Frontal cortex (tissue), 4 donors: Measurements from ENCODE around the gene FIBP. TPM values are rescaled to one million over a fixed set of nuclear protein-coding genes. Genes with fewer than 3 reads are reported as not detected.
"Not testable (repeated sequence)": the region's sequence is repeated elsewhere in the genome, so short reads cannot be mapped to it uniquely, and the experiment has no call there.

Experiments used
- DNase-seq, 2 donors: peaks; one replicate each; pipeline ENCODE4 v3.0.0; 2012; ENCODE audit warnings: low spot score in 2 of 2
- FAIRE-seq: peaks from 2 replicates; lab custom pipeline; 2012; peaks lifted over from hg19 to GRCh38; lab: Jason Lieb, UNC
- total RNA-seq: library from RNA; depleted of rRNA; stranded (reverse); fragments of >200 nt; gene quantifications from one replicate; pipeline ENCODE4 v1.2.3, GENCODE V29; 2014
- donor health status: control.
- donor health status: control.
- donor health status: control.

FIBP gene
- total RNA-seq, 1 donor from 2014 or later = 154 TPM

DNA sequence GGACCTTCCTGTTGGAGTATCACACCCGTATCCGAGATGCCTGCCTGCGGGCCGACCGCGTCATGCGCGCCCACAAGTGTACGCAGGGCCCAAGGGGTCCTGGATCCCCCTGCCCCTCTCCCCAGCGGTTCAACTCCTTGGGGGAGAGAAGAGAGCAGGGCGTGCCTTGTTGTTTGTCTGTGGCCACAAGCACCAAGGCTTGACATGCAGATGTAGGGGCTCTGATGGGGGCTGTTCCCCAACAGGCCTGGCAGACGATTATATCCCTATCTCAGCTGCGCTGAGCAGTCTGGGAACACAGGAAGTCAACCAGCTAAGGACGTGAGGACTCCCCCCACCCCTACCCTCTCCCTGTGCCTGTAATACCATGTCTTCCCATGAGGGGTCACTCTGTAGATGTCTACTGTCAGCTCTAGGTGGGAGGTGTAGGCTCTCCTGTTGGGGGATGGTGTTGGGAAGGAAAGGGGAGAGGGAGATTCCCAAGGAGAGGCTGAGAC lies 37.1 kb downstream of the FIBP start:
- DNase-seq (no peak), FAIRE-seq (no peak)

- no peak for FAIRE-seq
Measured at GRCh38 chr11:65850217-65851082, 37.8 kb downstream of the FIBP start.

DNA sequence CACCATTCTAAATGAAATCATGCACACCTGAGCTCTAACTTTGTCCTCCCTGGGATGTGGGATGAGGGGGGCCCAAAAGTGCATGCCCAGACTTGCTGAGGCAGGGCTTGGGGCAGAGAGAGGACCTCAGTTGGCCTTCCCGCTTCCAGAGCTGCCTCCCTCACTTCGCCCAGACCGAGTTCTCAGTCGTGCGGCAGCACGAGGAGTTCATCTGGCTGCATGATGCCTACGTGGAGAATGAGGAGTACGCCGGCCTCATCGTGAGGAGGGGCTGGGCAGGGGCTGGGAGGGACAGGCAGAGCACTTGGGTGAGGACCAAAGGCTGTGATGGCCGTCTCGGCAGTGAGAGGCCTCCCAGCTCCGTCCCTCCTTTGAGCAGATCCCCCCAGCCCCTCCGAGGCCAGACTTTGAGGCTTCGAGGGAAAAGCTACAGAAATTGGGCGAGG lies 38.5 kb downstream of the FIBP start:
- DNase-seq = no peak
- FAIRE-seq = no peak

More at GRCh38 chr11:65850217-65851082, 37.8 kb downstream of the FIBP start:
- DNase-seq = no peak

- no peak for DNase-seq
- FAIRE-seq = no peak
Measured at GRCh38 chr11:65849366-65849765, 38.9 kb downstream of the FIBP start.

- DNase-seq, FAIRE-seq: not testable (repeated sequence)
Measured at GRCh38 chr11:65848693-65849092, 39.6 kb downstream of the FIBP start.

DNA sequence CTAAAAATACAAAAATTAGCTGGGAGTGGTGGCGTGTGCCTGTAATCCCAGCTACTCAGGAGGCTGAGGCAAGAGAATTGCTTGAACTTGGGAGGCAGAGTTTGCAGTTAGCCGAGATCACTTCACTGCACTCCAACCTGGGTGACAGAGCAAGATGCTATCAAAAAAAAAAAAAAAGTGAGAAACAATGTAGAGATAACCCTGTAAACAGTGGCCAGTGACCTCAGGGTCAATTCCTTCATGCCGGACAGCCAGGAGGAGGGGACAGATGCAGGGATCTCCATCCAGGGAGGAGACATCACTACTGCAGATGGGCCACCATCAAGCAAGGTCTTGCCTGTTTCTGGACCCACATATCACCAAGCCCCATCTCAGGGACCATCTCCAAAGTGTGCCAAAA lies 40.5 kb downstream of the FIBP start:
- no peak for FAIRE-seq
- DNase-seq = no peak

DNA sequence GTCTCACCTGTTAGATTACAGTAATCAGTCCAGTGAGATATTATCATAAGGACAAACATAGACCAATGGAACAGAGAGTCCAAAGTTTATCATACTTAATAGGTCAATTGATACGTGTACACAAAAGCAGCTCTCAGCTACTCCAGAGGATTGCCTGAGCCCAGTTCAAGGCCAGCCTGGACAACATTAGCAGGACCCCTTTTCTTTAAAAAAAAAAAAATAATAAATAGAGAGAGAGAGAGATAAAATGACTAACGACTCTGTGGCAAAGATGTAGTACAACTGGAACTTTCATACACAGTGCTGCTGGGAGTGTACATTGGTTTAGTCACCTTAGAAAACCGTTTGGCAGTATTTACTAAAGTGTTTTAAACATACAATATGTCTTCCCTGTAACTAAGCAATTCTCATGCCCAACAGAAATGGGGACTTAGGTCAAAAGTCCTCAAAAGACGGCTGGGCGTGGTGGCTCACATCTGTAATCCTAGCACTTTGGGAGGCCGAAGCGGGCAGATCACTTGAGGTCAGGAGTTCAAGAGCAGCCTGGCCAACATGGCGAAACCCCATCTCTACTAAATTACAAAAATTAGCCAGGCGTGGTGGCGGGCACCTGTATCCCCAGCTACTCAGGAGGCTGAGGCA lies 43.9 kb downstream of the FIBP start:
- no peak for FAIRE-seq

GRCh38 chr11:65843811-65844210 lies 44.5 kb downstream of the FIBP start:
- FAIRE-seq (no peak), DNase-seq (no peak)

More for the DNA sequence above, 43.9 kb downstream of the FIBP start:
- no peak for DNase-seq

GRCh38 chr11:65842144-65842543 lies 46.1 kb downstream of the FIBP start:
- FAIRE-seq (no peak), DNase-seq (no peak)

DNA sequence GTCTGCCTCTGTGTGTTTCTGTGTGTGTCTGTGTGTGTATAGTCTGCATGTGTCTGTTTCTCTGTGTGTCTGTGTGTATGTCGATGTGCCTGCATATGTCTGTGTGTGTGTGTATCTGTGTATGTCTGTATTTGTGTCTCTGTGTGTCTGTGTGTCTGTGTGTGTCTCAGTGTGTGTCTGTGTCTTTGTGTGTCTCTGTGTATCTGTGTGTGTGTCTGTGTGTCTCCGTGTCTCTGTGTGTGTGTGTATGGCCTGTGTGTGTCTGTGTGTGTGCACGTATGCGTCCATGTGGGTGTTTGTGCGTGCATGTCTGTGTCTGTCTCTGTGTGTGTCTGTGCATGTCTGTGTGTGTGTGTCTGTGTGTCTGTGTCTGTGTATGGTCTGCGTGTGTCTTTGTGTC lies 54.1 kb downstream of the FIBP start:
- no peak for DNase-seq
- no peak for FAIRE-seq

Other genes with a start within 250 kb of the FIBP start
- 16.3 TPM for gene RELA, start 225.6 kb downstream of the FIBP start, total RNA-seq
- 61.1 TPM for gene KAT5, start 176.2 kb downstream of the FIBP start, total RNA-seq
- 9.4 TPM for gene RNASEH2C, start 167.7 kb downstream of the FIBP start, total RNA-seq
- 4.1 TPM for gene AP5B1, start 107.5 kb downstream of the FIBP start, total RNA-seq
- under 0.01 TPM for gene OVOL1, start 101.4 kb downstream of the FIBP start, total RNA-seq
- gene SNX32, start 54.5 kb downstream of the FIBP start, total RNA-seq = 6.1 TPM
- 613 TPM for gene CFL1, start 30.3 kb downstream of the FIBP start, total RNA-seq
- gene MUS81, start 28.0 kb downstream of the FIBP start, total RNA-seq = 42.8 TPM
- gene EFEMP2, start 15.7 kb downstream of the FIBP start, total RNA-seq = 13.0 TPM
- gene CTSW, start 8.6 kb downstream of the FIBP start, total RNA-seq = not detected
- 12.2 TPM for gene CCDC85B, start 2.2 kb upstream of the FIBP start, total RNA-seq
- gene FOSL1, start 11.9 kb upstream of the FIBP start, total RNA-seq = not detected
- gene C11orf68, start 30.6 kb upstream of the FIBP start, total RNA-seq = 11.8 TPM
- gene DRAP1, start 31.0 kb upstream of the FIBP start, total RNA-seq = 113 TPM
- gene TSGA10IP, start 57.0 kb upstream of the FIBP start, total RNA-seq = not detected
- gene SART1, start 73.3 kb upstream of the FIBP start, total RNA-seq = 44.8 TPM
- 22.0 TPM for gene EIF1AD, start 113.7 kb upstream of the FIBP start, total RNA-seq
- gene BANF1, start 114.0 kb upstream of the FIBP start, total RNA-seq = 25.3 TPM
- gene CST6, start 123.5 kb upstream of the FIBP start, total RNA-seq = not detected
- gene CATSPER1, start 138.0 kb upstream of the FIBP start, total RNA-seq = not detected
- gene GAL3ST3, start 160.7 kb upstream of the FIBP start, total RNA-seq = 10.6 TPM
- gene SF3B2, start 163.9 kb upstream of the FIBP start, total RNA-seq = 90.9 TPM
- 29.3 TPM for gene PACS1, start 181.8 kb upstream of the FIBP start, total RNA-seq